ENCODE results near the gene HMGB4.

Gene HMGB4

GRCh38 chr1:33872683-33873082, 8.8 kb downstream of the HMGB4 start:
- no peaks in the 10 kb centered on the region for H3K9me3 ChIP-seq (replicated peaks; ENCODE audit: low read length)
- H3K4me3 ChIP-seq (ENCODE audit: low read length), result no peak overlapping the region
- no peak overlapping the region for H3K4me2 ChIP-seq (ENCODE audit: low read length)
- no peaks in the 10 kb centered on the region for H3K27me3 ChIP-seq (ENCODE audit: control insufficient read depth, insufficient read depth, low read length)
- H3K9ac ChIP-seq (ENCODE audit: low read depth, low read length), result no peak overlapping the region
- peaks cover 4% of the 10 kb centered on the region for H3K4me1 ChIP-seq (ENCODE audit: control insufficient read depth, insufficient read depth, low read length)
- H3K36me3 ChIP-seq (ENCODE audit: insufficient read depth, low read length), result no peaks in the 10 kb centered on the region

DNA sequence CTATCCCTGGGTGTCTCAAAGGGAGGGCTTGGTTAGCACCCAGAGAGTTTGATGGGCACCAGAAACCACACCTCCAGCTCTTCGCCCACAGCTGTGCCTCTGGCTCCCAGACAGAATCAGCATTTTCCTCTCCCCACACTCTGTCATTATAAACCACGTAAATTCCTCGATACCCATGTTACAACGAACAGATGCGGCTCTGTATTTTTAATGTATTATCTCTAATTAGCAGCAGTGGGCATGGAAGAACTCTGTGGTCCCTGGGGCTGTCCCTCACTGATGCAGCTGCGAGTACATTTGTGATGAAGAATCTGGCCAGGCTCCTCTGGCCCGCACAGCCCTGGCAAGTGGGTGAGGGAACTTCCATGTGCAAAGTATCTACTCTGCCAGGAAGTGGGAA, 10.8 kb downstream of the HMGB4 start:
- H3K36me3 ChIP-seq (ENCODE audit: insufficient read depth, low read length), result no peaks in the 10 kb centered on the region
- no peak overlapping the region for H3K9ac ChIP-seq (ENCODE audit: low read depth, low read length)
- no peaks in the 10 kb centered on the region for H3K9me3 ChIP-seq (replicated peaks; ENCODE audit: low read length)
- no peaks in the 10 kb centered on the region for H3K27me3 ChIP-seq (ENCODE audit: control insufficient read depth, insufficient read depth, low read length)
- H3K4me2 ChIP-seq (ENCODE audit: low read length), result no peak overlapping the region
- H3K4me3 ChIP-seq (ENCODE audit: low read length), result no peak overlapping the region
- peaks cover 4% of the 10 kb centered on the region for H3K4me1 ChIP-seq (ENCODE audit: control insufficient read depth, insufficient read depth, low read length)

DNA sequence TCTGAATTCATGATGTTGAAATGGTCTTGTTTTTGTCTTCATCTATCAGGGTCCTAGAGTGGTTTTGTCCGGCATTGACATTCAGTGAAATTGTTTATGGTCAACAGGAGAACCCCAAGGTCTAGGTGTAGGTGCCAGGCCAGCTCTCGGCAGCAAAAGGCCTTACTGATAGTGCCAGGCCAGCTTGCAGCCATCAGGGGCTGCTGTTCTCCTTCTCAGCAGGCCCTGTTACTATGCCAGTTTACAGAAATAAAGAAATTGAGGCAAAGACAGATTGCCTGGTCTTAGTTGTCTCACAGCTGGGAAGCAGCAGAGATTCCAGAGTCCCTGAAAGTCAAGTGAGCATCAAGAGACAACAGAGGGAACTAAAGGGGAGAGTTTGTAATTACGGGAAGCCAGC, 12.0 kb downstream of the HMGB4 start:
- Histone ChIP-seq H3K9me3 (replicated peaks; ENCODE audit: low read length) (no peaks in the 10 kb centered on the region), H3K4me2 (ENCODE audit: low read length) (no peak overlapping the region), H3K27me3 (ENCODE audit: control insufficient read depth, insufficient read depth, low read length) (no peaks in the 10 kb centered on the region)

DNA sequence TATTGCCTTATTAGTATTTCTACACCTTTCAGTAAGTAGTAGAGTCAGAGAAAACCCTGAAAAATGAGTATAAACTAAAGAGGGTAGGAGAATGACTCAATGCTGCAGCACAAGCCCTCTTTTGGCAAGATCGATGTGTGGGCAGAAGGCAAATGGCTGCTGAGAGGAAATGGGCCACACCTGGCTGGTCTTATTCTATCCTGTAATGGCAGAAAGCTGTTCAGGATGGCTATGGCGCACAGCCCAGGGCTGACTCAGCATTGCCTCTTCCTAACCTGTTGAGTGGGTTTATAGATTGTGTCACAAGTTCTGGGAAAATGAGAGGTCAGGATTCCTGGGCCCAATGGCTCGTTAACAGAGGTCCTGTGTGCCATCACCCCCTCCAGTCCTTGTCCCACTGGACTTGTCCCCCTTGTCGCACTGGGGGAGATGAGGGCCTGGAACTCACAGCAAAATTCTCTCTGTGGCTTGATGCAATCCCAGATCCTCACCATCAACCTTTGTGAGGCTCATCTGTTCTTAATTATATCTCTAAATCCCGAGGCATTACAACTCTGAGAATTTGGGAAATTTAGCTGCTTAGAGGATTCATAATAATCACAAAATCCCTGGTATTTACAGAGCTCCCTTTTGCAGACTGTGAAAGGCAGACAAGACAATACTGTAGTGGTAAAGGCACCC, 13.2 kb downstream of the HMGB4 start:
- Histone ChIP-seq H3K9ac (ENCODE audit: low read depth, low read length) (no peak overlapping the region), H3K27me3 (ENCODE audit: control insufficient read depth, insufficient read depth, low read length) (no peaks in the 10 kb centered on the region), H3K4me1 (ENCODE audit: control insufficient read depth, insufficient read depth, low read length) (peaks cover 4% of the 10 kb centered on the region), H3K9me3 (replicated peaks; ENCODE audit: low read length) (no peaks in the 10 kb centered on the region), H3K36me3 (ENCODE audit: insufficient read depth, low read length) (no peaks in the 10 kb centered on the region), H3K4me3 (ENCODE audit: low read length) (no peak overlapping the region), H3K4me2 (ENCODE audit: low read length) (no peak overlapping the region)

More for the DNA sequence above, 12.0 kb downstream of the HMGB4 start:
- Histone ChIP-seq H3K4me3 (ENCODE audit: low read length) (no peak overlapping the region), H3K9ac (ENCODE audit: low read depth, low read length) (no peak overlapping the region), H3K36me3 (ENCODE audit: insufficient read depth, low read length) (no peaks in the 10 kb centered on the region), H3K4me1 (ENCODE audit: control insufficient read depth, insufficient read depth, low read length) (peaks cover 4% of the 10 kb centered on the region)

- peaks cover 4% of the 10 kb centered on the region for H3K4me1 ChIP-seq (ENCODE audit: control insufficient read depth, insufficient read depth, low read length)
- H3K4me3 ChIP-seq (ENCODE audit: low read length), result no peak overlapping the region
- H3K36me3 ChIP-seq (ENCODE audit: insufficient read depth, low read length), result no peaks in the 10 kb centered on the region
- H3K4me2 ChIP-seq (ENCODE audit: low read length), result no peak overlapping the region
- no peaks in the 10 kb centered on the region for H3K9me3 ChIP-seq (replicated peaks; ENCODE audit: low read length)
- no peak overlapping the region for H3K9ac ChIP-seq (ENCODE audit: low read depth, low read length)
- H3K27me3 ChIP-seq (ENCODE audit: control insufficient read depth, insufficient read depth, low read length), result no peaks in the 10 kb centered on the region
Measured at GRCh38 chr1:33878392-33878791, 14.5 kb downstream of the HMGB4 start.

DNA sequence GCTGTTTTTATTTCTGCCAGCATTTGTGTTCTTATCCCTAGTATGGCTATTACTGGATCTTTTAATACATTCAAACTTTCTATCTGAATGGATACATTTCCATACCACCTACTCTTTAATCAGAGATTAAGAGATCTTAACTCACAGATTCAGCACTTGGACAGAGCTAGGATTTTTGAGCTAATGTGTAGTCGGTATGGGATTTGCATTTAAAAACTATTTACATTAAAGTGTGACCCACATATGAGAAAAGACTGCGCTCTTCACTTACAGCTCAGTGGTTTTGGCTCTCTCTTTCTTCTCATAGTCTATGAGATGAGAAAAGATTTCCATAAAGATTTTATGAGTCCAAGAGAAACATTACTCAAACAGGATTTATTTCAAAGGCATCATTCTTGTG, 16.4 kb downstream of the HMGB4 start:
- Histone ChIP-seq H3K4me2 (ENCODE audit: low read length) (no peak overlapping the region), H3K4me3 (ENCODE audit: low read length) (no peak overlapping the region), H3K27me3 (ENCODE audit: control insufficient read depth, insufficient read depth, low read length) (no peaks in the 10 kb centered on the region), H3K4me1 (ENCODE audit: control insufficient read depth, insufficient read depth, low read length) (peaks cover 4% of the 10 kb centered on the region), H3K9ac (ENCODE audit: low read depth, low read length) (no peak overlapping the region), H3K36me3 (ENCODE audit: insufficient read depth, low read length) (no peaks in the 10 kb centered on the region), H3K9me3 (replicated peaks; ENCODE audit: low read length) (no peaks in the 10 kb centered on the region)

GRCh38 chr1:33886496-33886895, 22.6 kb downstream of the HMGB4 start:
- H3K4me3 ChIP-seq (ENCODE audit: low read length), result no peak overlapping the region
- H3K9ac ChIP-seq (ENCODE audit: low read depth, low read length), result no peak overlapping the region
- no peak overlapping the region for H3K4me2 ChIP-seq (ENCODE audit: low read length)
- no peaks in the 10 kb centered on the region for H3K27me3 ChIP-seq (ENCODE audit: control insufficient read depth, insufficient read depth, low read length)
- no peaks in the 10 kb centered on the region for H3K36me3 ChIP-seq (ENCODE audit: insufficient read depth, low read length)
- H3K4me1 ChIP-seq (ENCODE audit: control insufficient read depth, insufficient read depth, low read length), result no peaks in the 10 kb centered on the region
- no peaks in the 10 kb centered on the region for H3K9me3 ChIP-seq (replicated peaks; ENCODE audit: low read length)

DNA sequence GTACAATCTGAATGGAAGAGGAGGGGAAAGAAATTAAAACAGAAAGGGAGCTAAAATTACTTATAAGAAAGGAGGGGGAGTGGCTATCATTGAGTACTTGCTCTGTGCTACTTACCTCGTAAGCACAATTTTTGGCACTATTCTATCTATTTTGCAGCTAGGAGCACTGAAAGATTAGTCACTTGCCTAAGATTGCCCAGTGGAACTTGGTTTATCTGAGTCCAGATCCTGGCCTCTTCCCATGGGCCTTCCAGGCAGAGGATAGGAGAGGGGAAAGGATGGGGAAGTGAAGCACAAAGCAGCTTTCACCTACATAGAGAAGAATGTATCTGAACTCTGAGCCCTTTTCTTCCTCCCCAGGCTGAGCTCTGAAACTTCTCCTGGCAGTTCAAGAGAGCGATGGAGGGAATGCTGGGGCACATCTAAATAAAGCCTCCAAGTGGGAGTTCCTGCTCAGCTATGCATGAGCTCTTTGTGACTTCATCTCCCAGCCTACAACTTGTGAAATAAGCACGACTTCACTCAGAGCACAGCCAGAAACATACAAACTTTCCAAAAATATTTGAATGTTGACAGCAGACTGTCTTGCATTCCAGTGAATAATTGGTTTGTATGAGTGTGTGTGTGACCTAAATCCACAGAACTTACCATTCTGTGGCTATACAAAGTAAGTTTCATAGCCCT, 29.4 kb downstream of the HMGB4 start:
- Histone ChIP-seq H3K27me3 (ENCODE audit: control insufficient read depth, insufficient read depth, low read length) (no peaks in the 10 kb centered on the region), H3K36me3 (ENCODE audit: insufficient read depth, low read length) (no peaks in the 10 kb centered on the region), H3K4me1 (ENCODE audit: control insufficient read depth, insufficient read depth, low read length) (no peaks in the 10 kb centered on the region), H3K4me3 (ENCODE audit: low read length) (no peak overlapping the region), H3K9me3 (replicated peaks; ENCODE audit: low read length) (no peaks in the 10 kb centered on the region), H3K9ac (ENCODE audit: low read depth, low read length) (no peak overlapping the region), H3K4me2 (ENCODE audit: low read length) (no peak overlapping the region)

DNA sequence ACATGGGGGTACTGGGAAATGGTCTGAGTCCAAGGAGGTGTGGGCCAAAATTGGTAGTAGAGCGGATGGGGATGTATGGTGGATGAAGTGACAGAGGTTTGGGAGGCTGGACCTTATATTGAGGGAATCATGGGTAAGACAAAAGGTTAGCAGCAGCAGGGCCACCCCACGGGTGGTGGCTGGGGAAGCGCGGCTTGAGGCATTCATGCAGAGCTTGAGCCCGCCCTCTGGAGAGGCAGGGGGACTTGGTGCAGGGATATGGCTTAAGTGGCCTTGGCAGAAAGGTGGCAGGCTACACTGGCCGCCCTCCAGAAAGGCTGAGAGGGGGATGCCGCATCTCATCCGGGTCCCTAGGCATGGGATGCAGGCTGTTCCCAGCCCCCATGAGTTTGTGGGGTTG, 31.5 kb downstream of the HMGB4 start:
- Histone ChIP-seq H3K9ac (ENCODE audit: low read depth, low read length) (no peak overlapping the region), H3K4me2 (ENCODE audit: low read length) (no peak overlapping the region), H3K4me1 (ENCODE audit: control insufficient read depth, insufficient read depth, low read length) (no peaks in the 10 kb centered on the region), H3K36me3 (ENCODE audit: insufficient read depth, low read length) (no peaks in the 10 kb centered on the region), H3K27me3 (ENCODE audit: control insufficient read depth, insufficient read depth, low read length) (no peaks in the 10 kb centered on the region), H3K9me3 (replicated peaks; ENCODE audit: low read length) (no peaks in the 10 kb centered on the region), H3K4me3 (ENCODE audit: low read length) (no peak overlapping the region)

DNA sequence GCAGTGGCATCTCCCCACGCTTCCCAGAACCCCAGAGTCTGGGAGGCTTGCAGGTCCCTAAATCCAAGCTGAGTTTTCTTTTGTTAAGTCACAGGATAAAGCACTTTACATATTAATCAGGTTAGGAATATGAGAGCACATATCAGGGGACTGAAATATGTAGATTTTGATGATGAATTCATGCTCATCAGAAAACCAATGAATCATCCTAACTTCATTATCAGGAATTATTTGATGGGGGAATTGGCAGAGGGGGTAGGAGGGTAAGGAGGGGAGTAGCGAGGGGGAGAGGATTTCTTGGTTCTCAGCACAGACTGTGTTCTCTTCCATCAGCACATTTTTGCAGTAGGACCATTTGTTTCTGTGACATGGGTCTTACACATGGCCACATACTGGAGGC, 32.1 kb downstream of the HMGB4 start:
- Histone ChIP-seq H3K27me3 (ENCODE audit: control insufficient read depth, insufficient read depth, low read length) (no peaks in the 10 kb centered on the region), H3K9ac (ENCODE audit: low read depth, low read length) (no peak overlapping the region), H3K36me3 (ENCODE audit: insufficient read depth, low read length) (no peaks in the 10 kb centered on the region), H3K9me3 (replicated peaks; ENCODE audit: low read length) (no peaks in the 10 kb centered on the region), H3K4me1 (ENCODE audit: control insufficient read depth, insufficient read depth, low read length) (no peaks in the 10 kb centered on the region), H3K4me3 (ENCODE audit: low read length) (no peak overlapping the region), H3K4me2 (ENCODE audit: low read length) (no peak overlapping the region)

DNA sequence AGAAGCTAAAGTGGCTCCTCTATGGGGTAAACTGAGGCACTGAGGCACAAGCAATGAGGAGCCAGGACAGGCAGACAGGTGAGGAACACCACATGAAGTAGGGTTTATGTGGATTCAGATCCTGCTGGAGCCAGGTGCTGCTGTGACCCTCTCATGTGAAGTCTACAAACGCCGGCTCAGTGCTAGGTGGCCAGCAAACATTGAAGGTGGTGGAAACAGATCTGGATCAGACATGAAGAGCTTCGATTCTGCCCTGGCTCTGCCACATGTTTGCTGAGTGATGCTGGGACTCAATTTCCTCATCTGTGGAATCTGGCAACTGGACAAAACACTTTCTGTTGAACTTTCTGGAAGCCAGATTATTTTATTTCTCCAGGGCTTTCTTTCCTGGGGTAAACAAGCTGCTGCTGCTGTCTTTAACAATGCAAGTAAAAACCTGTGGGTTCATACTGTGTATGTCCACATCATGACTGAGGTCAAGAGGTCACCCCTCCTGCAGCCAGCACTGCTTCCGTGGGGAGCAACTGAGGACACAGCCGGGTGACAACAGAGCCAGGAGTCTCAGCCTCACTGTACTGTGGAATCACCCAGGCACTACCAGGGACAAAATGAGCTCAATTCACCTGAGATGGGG, 33.3 kb downstream of the HMGB4 start:
- Histone ChIP-seq H3K9ac (ENCODE audit: low read depth, low read length) (no peak overlapping the region), H3K4me3 (ENCODE audit: low read length) (no peak overlapping the region), H3K27me3 (ENCODE audit: control insufficient read depth, insufficient read depth, low read length) (no peaks in the 10 kb centered on the region), H3K9me3 (replicated peaks; ENCODE audit: low read length) (no peaks in the 10 kb centered on the region), H3K4me1 (ENCODE audit: control insufficient read depth, insufficient read depth, low read length) (no peaks in the 10 kb centered on the region), H3K4me2 (ENCODE audit: low read length) (no peak overlapping the region), H3K36me3 (ENCODE audit: insufficient read depth, low read length) (no peaks in the 10 kb centered on the region)

DNA sequence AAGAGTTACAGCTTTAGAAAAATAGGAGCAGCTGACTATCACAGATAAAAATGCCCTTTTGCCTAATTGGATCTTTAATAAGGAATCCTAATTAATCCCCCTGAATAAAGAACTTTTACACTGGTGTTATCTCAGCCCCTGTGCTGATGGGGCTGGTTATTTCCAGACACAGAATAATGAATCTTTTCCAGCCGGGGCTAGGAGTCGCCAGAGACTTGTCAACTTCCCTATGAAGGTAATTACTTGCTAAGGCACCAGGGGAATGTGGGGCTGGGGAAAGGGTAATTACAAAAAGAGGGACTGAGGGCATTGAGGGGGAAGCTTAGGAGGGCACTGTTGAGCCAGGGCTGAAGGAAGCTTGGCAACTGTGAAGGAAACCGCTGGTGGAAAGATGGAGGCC, 34.5 kb downstream of the HMGB4 start:
- Histone ChIP-seq H3K4me2 (ENCODE audit: low read length) (no peak overlapping the region), H3K4me3 (ENCODE audit: low read length) (no peak overlapping the region), H3K36me3 (ENCODE audit: insufficient read depth, low read length) (no peaks in the 10 kb centered on the region), H3K9ac (ENCODE audit: low read depth, low read length) (no peak overlapping the region), H3K9me3 (replicated peaks; ENCODE audit: low read length) (no peaks in the 10 kb centered on the region), H3K27me3 (ENCODE audit: control insufficient read depth, insufficient read depth, low read length) (no peaks in the 10 kb centered on the region), H3K4me1 (ENCODE audit: control insufficient read depth, insufficient read depth, low read length) (no peaks in the 10 kb centered on the region)

All from skeletal muscle satellite cell (primary cell).